NCI-H146 treated with DMSO at 0.1 percent for 48 hours (cell line): ENCODE data around the gene ISG20L2.

Experiments used
- DNase-seq: peaks from one replicate; lab custom pipeline; 2025; ENCODE audit not compliant: unreplicated experiment; lab: John Stamatoyannopoulos, UW

ISG20L2 gene

DNA sequence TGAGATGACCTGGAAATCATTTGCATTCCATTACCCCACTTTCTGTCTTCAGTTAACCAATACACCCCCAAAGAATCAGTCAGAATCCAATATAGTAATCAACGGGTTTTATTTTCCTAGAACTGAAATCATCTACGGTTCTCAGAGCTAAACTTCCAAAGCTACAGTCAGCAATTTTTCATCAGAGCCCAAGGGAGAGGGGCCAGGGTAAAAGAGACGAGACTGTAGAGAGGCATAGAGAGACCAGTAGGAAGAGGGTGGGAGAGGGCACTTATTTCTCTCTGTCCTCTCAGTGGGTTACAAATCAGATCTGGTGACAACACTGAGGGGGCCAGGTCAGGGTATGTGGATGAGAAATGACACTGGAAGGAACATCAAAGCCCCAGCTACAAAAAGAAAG, 13.5 kb upstream of the ISG20L2 start:
- no peak for DNase-seq

DNA sequence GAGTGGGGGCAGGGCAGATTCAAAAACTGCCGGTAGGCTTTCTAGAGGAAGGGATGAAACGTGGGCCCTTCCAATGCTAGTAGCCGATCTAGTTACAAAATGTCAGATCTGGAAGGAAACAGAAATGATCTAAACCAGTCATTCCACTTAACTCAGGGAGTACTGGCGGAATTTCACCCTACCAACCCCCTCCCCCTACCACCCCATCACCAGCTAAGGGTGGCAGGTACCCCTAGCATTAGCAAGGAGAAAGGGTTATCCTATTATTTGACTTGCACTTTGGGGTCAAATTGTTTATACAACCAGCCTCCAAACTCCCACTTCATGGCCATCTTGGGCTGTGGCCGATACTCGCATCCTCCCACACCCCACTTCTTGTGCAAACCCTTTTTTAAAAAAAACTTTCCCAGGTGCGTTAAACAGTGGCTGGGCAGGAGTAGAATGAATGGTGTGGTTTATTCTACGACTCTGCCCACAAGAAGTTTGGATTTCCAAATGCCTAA, 13.0 kb upstream of the ISG20L2 start:
- no peak for DNase-seq

DNA sequence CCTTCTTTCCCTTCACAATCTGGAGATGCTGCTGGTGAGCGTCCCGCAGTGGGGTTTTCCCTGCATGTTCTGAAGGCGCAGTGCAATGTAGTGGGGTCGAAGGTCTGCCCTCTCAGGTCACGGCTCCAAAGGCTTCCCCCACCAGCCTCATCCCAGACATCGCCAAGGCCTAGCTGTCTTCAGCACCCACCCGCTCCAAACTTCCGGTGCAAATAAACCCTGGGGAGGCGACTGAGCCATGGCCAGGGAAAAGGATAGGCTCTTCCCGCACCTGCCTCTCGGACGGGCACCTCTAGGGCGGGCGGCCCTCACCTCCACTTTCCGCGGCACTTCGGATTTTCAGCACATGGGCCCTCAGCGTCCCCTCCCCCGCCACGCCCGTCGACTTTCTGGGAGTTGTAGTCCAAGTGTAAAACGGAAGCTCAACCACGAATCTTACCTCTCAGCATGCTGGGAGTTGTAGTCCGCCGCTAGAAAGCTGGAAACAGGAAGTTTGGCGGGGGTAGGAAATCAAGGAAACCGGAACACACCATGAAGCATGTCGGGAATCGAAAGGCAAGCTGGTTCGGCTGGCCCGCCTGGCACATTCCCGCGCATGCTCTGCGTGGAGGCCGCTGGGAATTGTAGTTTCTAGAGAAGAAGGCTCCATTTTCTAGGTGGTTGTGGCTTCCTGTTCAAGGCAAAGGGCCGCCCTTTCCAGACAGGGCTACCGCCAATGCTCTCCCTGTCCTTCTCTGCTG, 12.3 kb upstream of the ISG20L2 start, which contains the start of gene MRPL24:
Gene MRPL24 (minus strand): TSS at position 348 of the 740 bp plus-strand sequence. CDS start 2,384 bp downstream, outside the sequence.
- peak; percentile 99 for DNase-seq

DNA sequence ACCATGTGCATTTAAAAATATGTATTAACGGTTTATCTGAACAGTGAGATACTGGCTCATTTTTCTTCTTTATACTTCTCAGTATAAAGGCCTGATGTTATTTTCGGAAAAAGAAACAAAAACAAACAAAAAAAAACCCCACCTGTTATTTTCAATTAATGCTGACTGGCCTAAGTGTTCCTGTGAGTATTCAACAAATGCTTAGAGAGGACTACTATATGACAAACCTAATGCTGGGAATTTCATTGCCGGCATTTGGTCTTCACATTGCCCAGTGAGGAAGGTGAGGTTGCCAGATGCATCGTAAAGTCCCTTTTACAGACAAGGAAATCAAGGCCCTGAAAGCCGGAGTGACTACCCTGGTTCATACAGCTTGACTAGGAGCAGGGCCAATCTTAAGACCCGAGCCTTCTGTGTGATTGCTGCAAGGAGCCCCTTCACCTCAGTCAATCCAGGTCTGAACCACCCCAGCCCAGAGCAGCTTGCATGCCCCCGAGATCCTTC, 11.7 kb upstream of the ISG20L2 start:
- no peak for DNase-seq

DNA sequence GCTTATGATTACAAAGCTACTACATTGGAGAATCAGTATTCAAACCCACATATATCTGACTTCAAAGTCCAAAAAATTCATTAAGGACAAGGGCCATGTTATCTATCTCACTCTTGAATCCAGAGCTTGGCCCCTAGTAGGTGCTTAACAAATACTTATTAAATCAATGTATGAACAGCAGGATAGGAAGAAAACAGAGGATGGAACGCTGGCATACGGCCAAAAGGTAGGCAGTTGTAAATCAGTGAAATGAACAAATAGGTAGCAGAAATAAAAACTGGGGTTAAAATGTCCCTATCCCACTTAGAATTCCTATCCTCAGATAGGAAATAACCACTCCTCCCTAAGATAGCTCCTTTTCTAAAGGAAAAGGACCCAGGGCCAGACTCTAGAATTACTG, 10.3 kb upstream of the ISG20L2 start:
- DNase-seq: no peak

DNA sequence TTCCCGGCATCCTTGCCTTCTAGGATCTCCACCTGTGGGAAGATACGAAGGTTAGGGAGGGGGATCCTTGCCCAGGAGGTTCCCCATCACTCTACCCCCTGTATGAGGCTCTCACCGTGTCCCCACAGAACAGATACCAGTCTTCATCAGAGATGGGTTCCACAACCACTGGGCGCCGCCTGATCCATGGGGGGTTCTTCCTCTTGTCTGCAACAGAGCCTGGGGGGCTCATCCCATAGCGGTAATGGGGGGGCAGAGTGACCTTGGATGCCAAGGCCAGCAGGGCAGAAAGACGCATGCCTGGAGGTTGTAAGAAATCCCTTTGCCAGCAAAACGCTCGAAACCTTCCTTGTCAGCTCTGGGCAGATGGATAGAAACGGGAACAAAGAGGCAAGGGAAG, 9.8 kb upstream of the ISG20L2 start:
- no peak for DNase-seq

DNA sequence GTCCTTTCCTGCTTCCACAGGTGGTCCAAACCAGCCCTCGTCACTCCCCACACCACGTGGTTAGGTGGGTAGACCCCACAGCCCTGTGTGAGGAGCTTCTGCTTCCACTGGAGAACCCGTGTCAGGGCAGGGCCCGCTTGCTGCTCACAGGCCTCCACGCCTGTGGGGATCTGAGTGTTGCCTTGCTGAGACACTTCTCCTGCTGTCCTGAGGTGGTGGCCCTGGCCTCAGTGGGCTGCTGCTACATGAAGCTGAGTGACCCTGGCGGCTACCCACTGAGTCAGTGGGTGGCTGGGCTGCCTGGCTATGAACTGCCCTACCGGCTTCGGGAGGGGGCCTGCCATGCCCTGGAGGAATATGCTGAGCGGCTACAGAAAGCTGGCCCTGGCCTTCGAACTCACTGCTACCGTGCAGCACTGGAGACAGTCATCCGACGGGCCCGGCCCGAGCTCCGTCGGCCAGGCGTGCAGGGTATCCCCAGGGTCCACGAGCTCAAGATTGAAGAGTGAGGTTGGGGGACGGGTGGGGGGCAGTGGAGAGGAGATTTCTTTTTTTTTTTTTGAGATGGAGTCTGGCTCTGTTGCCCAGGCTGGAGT, 5.5 kb upstream of the ISG20L2 start:
- no peak for DNase-seq

DNA sequence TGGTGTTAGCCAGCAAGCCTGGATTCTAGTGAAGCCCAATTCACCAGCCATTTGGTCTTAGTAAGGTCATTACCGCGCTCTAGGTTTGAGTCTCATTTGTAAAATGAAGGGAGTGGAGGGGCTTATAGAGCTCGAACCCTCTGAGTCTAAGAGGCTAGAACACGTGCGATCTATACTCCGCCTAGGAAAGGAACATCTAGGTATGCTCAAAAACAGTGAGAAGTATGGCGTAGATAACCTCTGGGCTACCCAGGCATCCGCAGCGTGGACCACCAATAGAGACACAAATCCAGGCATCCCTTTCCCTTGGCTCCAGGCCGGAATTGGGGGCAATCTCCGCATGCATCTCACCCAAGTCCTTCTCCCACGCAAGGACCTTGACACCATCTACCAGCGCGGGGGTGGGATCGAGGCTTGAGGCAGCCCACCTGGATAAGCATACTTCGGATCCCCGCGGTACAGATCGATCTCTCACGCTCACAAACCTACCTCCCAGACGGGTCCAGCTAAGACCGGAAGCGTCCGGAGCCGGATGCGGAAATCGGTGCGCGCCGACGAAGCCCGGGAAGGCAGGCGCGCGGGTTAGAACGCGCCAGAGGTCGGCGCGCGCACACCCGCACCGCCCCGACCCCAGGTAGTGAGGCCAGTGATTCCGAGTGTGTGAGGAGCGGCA, 504 bp downstream of the ISG20L2 start, which contains the start of gene METTL25B:
Gene METTL25B (plus strand): TSS at position 544 of the 673 bp plus-strand sequence. CDS start 636 bp downstream, outside the sequence.
- peak; percentile 47 for DNase-seq

DNA sequence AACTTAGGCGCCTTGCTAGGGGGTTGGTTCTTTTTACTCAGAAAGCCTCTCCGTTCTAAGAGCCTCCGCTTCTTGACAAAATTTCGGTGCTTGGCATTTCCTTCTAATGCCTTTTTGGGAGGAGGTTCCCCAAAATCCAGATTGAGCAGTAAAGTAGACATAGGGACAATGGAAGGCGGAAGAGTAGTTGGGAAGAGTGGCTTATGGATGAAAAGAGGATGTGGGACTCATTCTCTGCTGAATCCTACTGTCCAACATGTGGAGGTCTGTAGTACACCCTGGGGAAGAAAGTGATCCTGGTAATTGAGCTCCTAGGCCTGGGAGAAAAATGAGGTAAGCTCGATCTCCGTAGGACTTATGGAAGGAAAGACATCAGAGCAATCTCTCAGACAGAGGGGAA, 1.1 kb downstream of the ISG20L2 start:
- DNase-seq: no peak

DNA sequence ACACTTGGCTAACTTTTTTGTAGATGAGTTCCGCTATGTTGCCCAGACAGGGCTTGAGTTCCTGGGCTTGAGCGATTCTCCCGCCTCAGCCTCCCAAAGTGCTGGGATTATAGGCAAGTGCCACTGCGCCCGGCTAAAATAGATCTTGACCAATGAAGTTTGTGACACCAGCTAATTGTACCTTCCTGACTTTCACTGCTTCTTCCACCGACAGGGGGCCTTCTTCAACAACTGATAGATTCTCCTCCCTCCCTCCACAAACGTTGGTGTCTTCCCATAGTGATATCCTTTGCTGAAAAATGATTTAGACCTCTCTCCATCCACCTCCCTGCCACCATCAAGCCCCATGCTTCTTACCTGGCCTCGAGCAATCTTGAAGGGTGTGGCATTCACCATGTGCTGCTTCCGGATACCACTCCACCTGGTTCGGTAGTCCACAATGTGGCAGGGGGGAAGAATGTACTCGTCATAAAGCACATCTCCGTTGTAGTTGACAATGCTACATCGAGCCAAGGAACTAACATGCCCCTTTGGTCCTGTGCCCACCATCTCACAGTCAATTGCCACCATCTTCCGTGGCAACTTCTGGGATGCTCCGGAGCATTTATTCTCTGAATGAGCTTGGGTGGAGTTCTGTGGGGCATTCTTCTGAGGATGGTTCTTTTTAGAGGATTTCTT, 1.9 kb downstream of the ISG20L2 start:
- DNase-seq: peak; percentile 5

DNA sequence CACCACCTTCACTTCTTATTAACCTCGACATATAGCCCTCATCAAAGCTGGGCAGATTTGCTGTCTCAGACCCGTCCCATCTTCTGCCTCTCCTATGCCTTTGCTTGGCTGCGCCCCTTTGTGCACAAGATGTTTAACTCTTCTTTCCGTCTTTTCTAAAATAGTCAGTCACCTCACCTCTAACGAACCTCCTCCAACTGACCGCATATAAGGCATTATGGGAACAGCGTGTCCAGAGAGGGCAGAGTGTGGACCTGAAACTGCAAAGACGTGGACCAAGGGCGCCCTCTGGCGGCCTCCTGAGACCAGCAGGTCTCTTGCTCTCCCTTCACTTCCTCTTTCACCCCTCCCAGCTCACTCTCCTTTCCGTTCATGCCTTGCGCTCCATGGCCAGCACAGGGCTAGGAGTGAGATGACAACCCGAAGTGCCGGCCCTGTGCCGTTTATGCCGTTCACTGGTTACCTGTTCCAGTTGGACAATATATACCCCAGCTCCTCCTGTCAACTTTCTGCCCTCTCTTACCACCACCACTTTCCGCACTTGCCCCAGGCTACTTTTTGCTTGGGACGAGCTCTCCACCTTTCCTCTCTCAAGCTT, 2.8 kb downstream of the ISG20L2 start:
- peak; percentile 77 for DNase-seq

DNA sequence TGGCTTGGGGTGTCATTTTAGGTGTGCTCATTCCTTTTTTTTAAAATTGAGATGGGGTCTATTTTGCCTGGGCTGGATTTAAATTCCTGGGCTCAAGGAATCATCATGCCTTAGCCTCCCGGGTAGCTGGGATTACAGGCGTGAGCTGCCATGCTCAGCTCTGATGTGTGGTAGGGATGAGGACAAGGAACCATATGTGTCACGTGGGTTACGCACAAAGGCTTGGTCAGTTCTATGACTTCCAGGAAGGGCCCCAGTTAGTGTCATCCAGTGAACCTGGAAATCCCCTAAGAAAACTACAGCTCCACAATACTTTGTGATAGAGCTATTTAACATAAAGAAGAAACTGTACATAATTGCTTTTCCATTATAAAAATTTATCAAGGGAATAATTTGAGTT, 7.0 kb downstream of the ISG20L2 start:
- no peak for DNase-seq

DNA sequence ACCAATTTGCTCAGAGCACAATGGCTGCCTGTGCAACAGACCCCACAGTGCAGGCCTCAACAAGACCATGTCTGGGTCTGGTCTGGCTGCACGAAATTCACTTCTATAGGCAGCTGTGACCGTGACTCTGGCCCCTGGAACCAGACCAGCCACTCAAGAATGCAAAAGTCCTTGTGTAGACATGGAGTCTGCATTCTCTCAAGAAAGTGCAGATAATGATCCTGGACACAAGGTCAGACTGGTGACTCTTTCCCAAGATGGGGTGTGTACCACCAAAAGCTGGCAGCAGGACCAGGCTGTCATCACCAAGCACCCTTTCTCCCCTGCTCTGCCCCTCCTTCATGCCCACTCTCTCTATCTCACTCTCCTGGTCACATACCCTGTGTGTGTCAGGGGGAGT, 7.4 kb downstream of the ISG20L2 start:
- no peak for DNase-seq

DNA sequence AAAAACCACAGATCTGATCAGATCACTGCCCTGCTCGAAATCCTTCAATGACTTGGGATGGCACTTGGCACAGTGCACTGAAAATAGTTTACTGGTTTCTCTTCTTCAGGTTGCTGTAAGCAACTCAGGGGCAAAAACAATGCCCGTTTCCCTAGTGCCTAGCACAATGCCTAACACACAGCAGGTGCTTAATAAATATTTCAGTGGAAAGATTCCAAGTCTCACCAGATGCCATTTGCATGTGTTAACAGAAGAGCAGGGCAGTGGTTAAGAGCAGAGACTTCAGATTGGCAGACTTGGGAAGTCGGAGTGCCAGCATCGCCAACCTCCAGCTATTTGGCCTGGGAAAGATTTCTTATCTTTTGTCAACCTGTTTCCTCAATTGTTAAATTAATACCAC, 11.2 kb downstream of the ISG20L2 start:
- no peak for DNase-seq

DNA sequence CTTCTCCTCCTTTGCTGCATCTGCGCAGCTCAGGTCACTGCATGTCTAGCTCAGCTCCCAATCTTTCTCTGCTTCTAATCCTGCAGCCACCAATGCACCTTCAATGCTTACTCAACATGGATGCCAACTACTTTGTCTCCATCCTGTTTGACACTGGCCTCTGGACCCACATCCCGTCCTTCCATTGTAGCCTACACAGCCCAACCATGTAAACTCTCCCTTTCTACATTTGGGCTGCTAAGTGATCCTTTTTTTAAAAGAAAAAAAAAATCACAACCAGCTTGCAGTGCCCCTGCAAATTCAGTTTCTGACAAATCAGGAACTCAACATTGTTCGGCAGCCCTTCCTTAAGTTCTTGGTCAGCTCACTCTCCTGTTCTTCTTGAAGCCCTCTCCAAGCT, 13.7 kb downstream of the ISG20L2 start:
- DNase-seq: no peak

DNA sequence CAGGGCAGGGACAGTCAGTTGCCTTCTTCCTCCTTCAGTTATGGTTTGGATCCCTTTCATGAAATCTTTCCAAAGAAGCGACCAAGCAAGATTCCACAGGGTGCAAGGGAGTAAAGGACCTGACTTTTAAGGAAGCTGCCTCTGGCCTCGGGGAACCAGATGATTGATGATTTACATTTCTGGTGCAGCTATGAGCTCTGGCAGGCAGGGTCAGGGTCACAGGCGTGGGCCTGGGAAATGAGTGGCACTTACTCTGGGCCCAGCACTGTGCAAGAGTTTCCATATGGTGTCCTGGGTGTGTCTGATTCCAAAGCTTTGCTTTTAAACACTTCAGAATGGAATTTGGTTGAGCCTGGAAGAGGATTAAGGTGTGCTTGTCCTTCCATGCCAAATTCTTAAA, 15.9 kb downstream of the ISG20L2 start:
- DNase-seq: no peak

DNA sequence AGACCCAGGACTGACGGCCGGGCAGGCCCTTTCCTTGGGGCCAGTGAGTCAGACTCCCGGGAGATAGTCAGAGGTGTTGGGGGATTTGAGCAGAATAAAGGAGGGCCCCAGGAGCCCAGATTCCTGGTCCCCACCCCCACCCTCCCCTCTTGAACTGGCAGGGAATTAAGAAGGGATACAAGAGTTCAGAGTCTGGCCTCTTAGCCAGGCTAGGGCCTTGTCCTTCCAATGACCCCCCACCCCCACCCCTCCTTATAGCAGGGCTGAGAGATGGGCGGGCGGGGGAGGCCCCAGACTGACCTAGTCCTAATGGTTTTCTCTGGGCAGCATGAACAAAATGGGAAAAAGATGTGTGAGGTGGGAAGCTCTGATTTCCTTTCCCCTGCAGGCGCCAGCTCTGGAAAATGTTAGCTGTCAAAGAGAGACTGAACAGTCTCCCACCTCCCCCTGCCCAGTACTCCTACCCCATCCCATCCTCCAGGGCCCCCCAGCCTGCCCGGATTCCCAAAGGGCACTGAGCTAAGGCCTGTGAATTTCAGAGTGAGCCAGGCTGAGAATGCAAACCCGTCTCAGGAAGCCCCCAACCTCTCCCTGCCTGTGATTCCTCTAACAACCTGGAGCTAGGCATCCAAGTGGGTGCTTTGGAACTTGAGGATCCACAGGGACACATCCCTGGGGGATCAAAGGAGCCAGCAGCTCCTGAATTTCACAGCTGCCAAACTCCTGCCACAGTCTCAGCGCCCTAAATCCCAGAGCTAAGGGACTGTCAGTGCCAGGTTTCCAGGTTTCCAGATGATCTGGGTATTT, 17.4 kb downstream of the ISG20L2 start:
- DNase-seq: no peak

DNA sequence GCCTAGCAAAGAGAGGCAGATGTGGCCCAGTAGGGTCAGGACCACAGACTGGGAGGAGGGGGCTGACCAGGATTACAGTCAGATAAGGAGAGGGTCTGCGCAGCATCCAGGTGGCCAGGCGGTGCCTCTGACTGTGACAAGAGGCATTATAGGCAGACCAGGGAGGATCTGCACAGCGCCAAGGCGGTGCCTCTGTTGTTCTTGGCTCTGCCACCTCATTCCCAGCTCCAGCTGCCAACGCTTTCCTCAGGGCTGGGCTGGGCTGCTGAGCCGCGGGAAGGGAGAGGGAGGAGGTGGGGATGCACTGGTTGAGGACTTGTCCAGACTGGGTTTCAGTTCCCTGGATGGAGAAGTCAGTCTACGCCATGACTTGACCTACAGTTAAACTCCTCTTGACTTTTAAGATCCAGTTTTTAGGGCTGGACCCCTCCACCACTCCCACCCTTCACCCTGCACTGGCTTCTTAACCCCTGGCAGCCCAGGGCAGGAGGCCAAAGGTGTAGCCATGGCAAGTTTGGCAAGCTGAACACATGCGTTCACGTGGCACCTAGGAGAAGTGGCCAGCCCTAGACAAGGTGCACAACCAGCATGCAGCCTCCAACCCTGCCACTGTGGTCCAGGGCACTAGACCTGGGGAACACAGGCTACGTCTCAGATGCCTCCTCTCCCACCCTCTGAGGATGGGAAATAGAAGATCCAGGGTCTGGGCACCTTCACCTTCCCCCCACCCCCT, 18.6 kb downstream of the ISG20L2 start:
- no peak for DNase-seq

DNA sequence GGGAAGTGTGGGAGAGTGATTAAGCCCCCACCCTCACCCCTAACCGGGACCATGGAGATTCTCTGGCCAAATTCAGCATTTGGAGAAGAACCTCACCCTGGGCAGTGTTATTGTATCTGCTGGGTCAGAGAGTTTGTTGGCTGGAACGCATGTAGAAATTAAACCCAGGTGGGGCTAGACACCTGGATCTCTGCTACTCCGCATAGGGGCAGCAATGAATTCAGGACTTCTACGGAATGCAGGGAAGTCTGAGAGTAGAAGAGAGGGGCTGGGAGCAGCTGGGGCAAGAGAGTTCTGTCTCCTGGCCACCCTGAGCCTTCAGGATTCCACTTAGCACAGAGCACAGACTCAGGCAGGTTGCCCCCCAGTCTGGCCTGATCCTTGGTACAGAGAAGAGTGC, 19.5 kb downstream of the ISG20L2 start:
- no peak for DNase-seq
